NB4 (cell line): ENCODE data around the gene FCER2.

Experiments used
- DNase-seq: peaks from one replicate; pipeline ENCODE4 v3.0.0; 2010; ENCODE audit warnings: low read depth
- H3K4me3 ChIP-seq: one replicate; pipeline ENCODE4 v1.5.1; 2011; ENCODE audit warnings: mild to moderate bottlenecking, low read depth, low read length, moderate library complexity
- CTCF ChIP-seq: IDR thresholded peaks from one replicate; pipeline ENCODE4 v1.5.1; 2012; ENCODE audit warnings: low read depth, low read length
- MYC ChIP-seq: IDR thresholded peaks from 2 replicates; pipeline ENCODE4 v1.6.1; 2011; ENCODE audit warnings: low read depth, low read length
- POLR2A ChIP-seq: IDR thresholded peaks from 2 replicates; pipeline ENCODE4 v1.6.1; 2011; ENCODE audit warnings: mild to moderate bottlenecking; ENCODE audit not compliant: insufficient read length; ENCODE audit errors: extremely low read depth
- TF ChIP-seq, protein P1 (sequence below): IDR thresholded peaks from 2 replicates; pipeline ENCODE4 v1.6.1; 2011; ENCODE audit warnings: low read depth, low read length

FCER2 gene

GRCh38 chr19:7736148-7736547 is 34.2 kb upstream of the FCER2 start:
- no peak for DNase-seq
- H3K4me3 ChIP-seq: no peak overlapping the region
- TF ChIP-seq POLR2A: no peak
- TF ChIP-seq CTCF: no peak
- TF ChIP-seq MYC: no peak
- TF ChIP-seq, protein P1, sequence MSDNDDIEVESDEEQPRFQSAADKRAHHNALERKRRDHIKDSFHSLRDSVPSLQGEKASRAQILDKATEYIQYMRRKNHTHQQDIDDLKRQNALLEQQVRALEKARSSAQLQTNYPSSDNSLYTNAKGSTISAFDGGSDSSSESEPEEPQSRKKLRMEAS: no peak

- peak; percentile 67 for DNase-seq
- TF ChIP-seq, protein P1: no peak
- no peak for TF ChIP-seq MYC
- no peak for TF ChIP-seq CTCF
- TF ChIP-seq POLR2A: no peak
- H3K4me3 ChIP-seq: no peak overlapping the region
Observed at GRCh38 chr19:7734220-7735203, 32.6 kb upstream of the FCER2 start.

DNA sequence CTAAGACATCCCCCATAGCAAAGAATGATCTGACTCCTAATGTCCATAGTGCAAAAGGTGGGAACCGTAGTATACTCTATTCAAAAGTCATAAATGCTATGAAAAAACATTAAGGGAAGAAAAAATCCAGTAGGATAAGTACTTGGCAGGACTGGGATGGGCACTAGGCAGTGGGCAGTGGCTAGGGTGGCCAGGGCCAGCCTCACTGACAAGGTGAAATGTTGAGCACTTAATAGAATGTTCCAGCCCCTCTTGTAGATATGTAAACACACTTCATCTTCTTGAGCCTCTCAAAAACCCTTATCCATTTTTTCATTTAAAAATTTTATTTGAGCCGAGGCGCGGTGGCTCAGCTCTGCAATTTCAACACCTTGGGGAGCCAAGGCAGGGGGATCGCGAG is 31.4 kb upstream of the FCER2 start:
- no peak overlapping the region for H3K4me3 ChIP-seq
- TF ChIP-seq, protein P1: no peak
- no peak for TF ChIP-seq POLR2A
- TF ChIP-seq MYC: no peak
- TF ChIP-seq CTCF: no peak
- no peak for DNase-seq

DNA sequence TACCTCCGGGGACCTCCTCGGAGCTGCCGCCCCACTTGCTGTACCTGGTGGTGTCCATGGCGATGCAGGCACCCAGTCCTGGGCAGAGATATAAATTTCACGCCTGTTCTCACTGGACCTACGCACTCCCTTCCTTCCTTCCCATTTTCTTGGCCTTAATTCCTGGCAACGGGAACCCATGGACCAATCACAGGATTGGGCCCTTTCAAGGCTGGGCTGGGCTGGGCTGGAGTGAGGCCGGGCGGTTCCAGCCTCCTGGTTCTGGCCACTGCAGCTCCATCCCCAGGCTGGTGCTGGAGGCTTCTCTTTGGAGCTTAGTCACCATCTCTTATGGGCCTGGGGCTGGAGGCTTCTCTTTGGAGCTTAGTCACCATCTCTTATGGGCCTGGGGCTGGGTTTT is 30.1 kb upstream of the FCER2 start, which contains the start of gene CLEC4G:
TSS of gene CLEC4G (minus strand) at position 66 of the 400 bp plus-strand sequence. CDS start at position 58, 8 bp downstream.
- DNase-seq: no peak
- H3K4me3 ChIP-seq: no peak within 1 kb of the TSS
- TF ChIP-seq, protein P1: no peak
- TF ChIP-seq POLR2A: no peak
- no peak for TF ChIP-seq MYC
- TF ChIP-seq CTCF: no peak

- H3K4me3 ChIP-seq: no peak overlapping the region
- TF ChIP-seq CTCF: no peak
- TF ChIP-seq POLR2A: no peak
- TF ChIP-seq MYC: no peak
- TF ChIP-seq, protein P1: no peak
- no peak for DNase-seq
Observed at GRCh38 chr19:7731615-7732014, 29.7 kb upstream of the FCER2 start.
